Activated naive CD4-positive, alpha-beta T cell treated with anti-CD3 and anti-CD28 coated beads for 36 hours (primary cell): ENCODE data around the gene EMILIN3. TPM values are rescaled to one million over a fixed set of nuclear protein-coding genes. Genes with fewer than 3 reads are reported as not detected.
A peak's percentile ranks its signal among the peaks of the same experiment; 100 is the strongest.

Experiments
- CTCF ChIA-PET: fragments of 350-600 bp; sonication (Branson Sonifier 250); formaldehyde crosslinking; loops from one replicate; lab custom pipeline; 2021; ENCODE audit warnings: antibody characterized with exemption; lab: Charles Lee
- DNase-seq: peaks from one replicate; pipeline ENCODE4 v3.0.0-alpha.2; 2020
- H3K27ac Mint-ChIP-seq: one replicate; pipeline ENCODE4 v1.8.0; 2021; ENCODE audit warnings: mild to moderate bottlenecking, mixed read lengths
- H3K27me3 Mint-ChIP-seq: one replicate; pipeline ENCODE4 v1.8.0; 2021; ENCODE audit warnings: low read depth, mixed read lengths
- H3K36me3 Mint-ChIP-seq: one replicate; pipeline ENCODE4 v1.8.0; 2021; ENCODE audit warnings: low read depth, mixed read lengths
- H3K4me1 Mint-ChIP-seq: one replicate; pipeline ENCODE4 v1.8.0; 2021; ENCODE audit warnings: low read depth, mixed read lengths
- H3K4me3 Mint-ChIP-seq: one replicate; pipeline ENCODE4 v1.8.0; 2021; ENCODE audit warnings: mild to moderate bottlenecking, moderate library complexity, mixed read lengths
- H3K9me3 Mint-ChIP-seq: one replicate; pipeline ENCODE4 v1.8.0; 2021; ENCODE audit warnings: mixed read lengths
- intact Hi-C: fragments of 100-400 bp; cut with micrococcal nuclease; formaldehyde crosslinking; loops from one replicate; pipeline ENCODE4 v1.15.1; 2023
- total RNA-seq, 2 experiments: library from RNA; stranded (reverse); gene quantifications; one replicate each; pipeline ENCODE4 v1.2.3, GENCODE V29; 2021

EMILIN3 gene
- total RNA-seq, 2 experiments from 2014 or later: not detected

DNA sequence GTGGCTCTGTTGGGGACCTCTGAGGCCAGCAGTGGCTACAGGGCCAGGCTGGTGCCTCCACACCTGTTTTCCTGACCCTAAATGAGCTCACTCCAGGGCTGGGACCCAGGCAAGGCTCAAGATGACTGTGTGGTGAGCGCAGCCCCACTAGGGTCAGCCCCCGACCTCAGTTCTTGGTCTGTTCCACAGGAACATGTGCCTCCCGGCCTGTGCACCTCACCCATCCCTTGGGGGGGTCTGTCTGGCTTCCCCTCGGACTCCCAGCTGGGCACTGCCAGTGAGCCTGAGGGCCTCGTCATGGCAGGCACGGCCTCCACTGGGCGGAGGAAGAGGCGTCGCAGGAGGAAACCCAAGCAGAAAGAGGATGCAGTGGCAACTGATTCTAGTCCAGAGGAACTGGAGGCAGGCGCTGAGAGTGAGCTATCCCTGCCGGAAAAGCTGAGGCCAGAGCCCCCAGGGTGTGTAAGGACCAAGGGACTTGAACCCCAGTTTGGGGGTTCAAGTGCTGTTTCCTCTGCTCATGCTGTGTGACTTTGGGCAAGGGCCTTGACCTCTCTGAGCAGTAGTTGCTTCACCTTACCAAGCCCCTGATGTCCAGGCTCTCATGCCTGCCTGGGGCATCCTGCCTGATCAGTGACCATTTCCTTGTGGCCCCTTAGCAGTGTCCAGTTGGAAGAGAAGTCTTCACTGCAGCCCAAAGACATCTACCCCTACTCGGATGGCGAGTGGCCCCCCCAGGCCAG, 18.0 kb downstream of the EMILIN3 start:
- Mint-ChIP-seq H3K27me3 (no peaks in the 10 kb centered on the region), H3K9me3 (no peaks in the 10 kb centered on the region), H3K36me3 (no peaks in the 10 kb centered on the region), H3K27ac (no peak overlapping the region), H3K4me1 (no peaks in the 10 kb centered on the region), H3K4me3 (no peak overlapping the region)
- CTCF ChIA-PET: interaction anchor here (0.6 kb wide), 1 partner anchor 9 kb away, joined by 3 read pairs; no protein-coding TSS in a partner anchor
- intact Hi-C loops: loop anchor here (10.0 kb wide), 1 partner anchor 266 kb away; the partner anchor contains the start of gene CHD6
- no peak for DNase-seq

DNA sequence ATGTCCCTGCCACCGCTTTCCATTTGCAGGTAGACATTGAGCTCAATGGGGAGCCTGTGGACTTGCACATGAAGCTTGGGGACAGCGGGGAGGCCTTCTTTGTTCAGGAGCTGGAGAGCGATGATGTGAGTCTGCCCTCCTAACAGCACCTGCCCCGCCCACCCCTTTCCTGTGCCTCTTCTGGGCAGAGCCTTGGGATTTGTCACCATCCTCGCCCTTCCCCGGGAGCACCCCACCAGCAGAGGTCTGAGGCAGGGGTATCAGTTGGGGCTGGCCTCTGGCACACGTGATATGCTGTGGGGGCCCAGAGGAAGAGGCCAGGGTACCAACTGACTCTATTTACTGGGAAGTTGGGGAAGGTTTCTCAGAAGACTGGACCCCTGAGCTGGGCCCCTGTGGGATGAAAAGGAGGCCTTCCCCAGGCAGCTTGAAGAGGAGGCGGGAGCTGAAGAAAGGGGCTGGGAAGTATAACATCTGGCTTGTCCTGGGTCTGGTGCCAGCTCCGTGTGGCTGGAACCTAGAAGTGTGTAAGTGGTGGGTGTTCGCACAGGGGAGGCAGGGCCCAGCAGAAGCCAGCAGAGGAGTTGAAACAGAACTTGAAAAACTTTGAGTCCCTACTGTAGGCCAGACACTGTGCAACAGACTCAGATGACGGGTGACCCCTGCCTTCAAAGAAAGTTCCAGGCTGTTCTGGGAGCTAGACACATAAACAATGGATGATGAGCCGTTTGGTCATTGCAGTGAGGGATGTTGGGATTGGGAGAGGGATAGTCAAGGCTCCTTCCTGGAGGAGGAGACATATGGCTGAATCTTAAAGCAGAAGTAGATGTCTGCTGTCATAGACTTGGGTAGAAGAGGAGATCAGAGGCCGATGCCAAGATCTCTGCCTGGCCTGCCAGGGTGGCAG, 18.8 kb downstream of the EMILIN3 start:
- no peaks in the 10 kb centered on the region for H3K27me3 Mint-ChIP-seq
- H3K27ac Mint-ChIP-seq: no peak overlapping the region
- H3K4me3 Mint-ChIP-seq: no peak overlapping the region
- no peak for DNase-seq
- CTCF ChIA-PET: interaction anchor here (0.6 kb wide), 1 partner anchor 8 kb away, joined by 3 read pairs; no protein-coding TSS in a partner anchor
- intact Hi-C loops: loop anchor here (10.0 kb wide), 1 partner anchor 267 kb away; the partner anchor contains the start of gene CHD6
- no peaks in the 10 kb centered on the region for H3K36me3 Mint-ChIP-seq
- no peaks in the 10 kb centered on the region for H3K9me3 Mint-ChIP-seq
- no peaks in the 10 kb centered on the region for H3K4me1 Mint-ChIP-seq

DNA sequence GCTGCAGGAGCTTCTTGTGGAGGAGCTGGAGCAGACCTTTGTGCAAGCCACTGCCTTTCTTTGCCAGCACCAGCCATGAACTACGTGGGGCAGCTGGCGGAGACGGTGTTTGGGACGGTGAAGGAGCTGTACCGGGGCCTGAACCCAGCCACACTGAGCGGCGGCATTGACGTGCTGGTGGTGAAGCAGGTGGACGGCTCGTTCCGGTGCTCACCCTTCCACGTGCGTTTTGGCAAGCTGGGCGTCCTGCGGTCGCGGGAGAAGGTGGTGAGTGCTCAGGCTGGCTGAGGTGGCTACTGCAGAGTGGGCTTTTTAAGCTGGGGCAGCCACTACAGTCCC, 20.9 kb downstream of the EMILIN3 start:
- Mint-ChIP-seq H3K4me3 (no peak overlapping the region), H3K27ac (no peak overlapping the region), H3K9me3 (no peaks in the 10 kb centered on the region), H3K4me1 (no peaks in the 10 kb centered on the region), H3K36me3 (no peaks in the 10 kb centered on the region), H3K27me3 (no peaks in the 10 kb centered on the region)
- intact Hi-C loops: loop anchor here (10.0 kb wide), 1 partner anchor 269 kb away; the partner anchor contains the start of gene CHD6
- no peak for DNase-seq
- CTCF ChIA-PET: interaction anchor here (1.6 kb wide), 1 partner anchor 11 kb away, joined by 3 read pairs; no protein-coding TSS in a partner anchor

DNA sequence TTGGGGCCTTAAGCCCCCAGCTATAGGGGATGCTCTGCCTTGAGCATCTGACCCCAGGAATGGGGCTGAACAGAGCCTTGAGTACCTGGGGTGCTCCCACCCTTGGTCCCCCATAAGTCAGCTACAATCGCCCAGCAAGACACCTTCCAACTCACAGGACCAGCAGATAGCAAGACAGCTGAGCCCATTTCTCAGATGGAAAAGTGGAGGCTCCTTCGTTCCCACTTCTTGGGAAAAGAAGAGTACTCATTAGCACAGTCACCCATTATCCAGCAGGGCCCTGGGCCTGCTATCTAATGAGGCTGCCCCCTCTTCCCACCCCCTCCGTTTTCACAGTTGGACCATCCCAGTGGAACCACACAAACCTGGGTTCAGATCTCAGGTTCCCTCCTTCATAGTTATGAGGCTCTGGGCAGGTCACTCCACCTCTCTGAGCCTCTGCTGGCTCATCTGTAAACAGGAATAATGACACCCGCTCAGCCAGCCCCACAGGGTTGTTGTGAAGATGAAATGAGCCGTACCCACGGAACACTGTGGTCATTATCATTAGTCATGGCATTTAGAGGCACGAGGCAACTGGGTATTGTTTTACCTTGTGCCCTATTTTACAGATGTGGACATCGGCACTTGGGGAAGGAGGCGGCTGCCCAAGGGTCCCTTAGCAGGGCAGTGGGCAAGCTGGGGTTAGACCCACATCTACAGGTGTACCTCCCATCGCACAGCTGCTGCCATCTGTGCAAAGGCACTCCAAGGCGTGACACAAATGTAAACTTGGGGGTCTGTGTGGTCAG, 21.5 kb downstream of the EMILIN3 start:
- intact Hi-C loops: loop anchor here (5.0 to 10.0 kb wide), 3 partner anchors 98 to 353 kb away; partner anchors contain the start of gene CHD6
- Mint-ChIP-seq H3K27me3 (no peaks in the 10 kb centered on the region), H3K4me3 (no peak overlapping the region)

DNA sequence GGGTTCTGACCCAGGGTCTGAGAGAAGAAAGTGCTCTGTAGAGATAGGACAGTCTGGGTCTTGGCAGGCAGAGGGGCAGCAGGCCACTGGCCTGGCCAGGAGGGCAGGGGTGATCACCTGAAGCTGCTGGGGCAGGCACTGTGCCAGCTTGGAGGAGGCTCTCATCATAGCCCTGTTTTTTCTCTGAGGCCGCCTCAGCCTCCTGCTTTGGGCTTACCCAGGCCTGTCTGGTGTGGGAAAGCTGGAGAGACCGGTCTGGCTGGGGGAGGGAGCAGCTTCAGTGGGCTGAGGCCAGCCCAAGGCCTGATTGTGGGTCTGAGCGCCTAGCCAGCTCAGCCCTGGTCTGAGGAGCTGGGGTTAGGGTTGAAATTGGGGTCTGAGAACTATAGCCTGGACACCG, 22.1 kb downstream of the EMILIN3 start:
- no peaks in the 10 kb centered on the region for H3K9me3 Mint-ChIP-seq
- H3K36me3 Mint-ChIP-seq: no peaks in the 10 kb centered on the region
- no peak overlapping the region for H3K4me3 Mint-ChIP-seq
- CTCF ChIA-PET: interaction anchor here (0.6 to 1.6 kb wide), 3 partner anchors 10 to 360 kb away, joined by 3 read pairs; no protein-coding TSS in a partner anchor
- H3K4me1 Mint-ChIP-seq: peaks cover 11% of the 10 kb centered on the region
- peaks cover 1% of the 10 kb centered on the region for H3K27me3 Mint-ChIP-seq
- intact Hi-C loops: loop anchor here (5.0 to 10.0 kb wide), 3 partner anchors 97 to 352 kb away; partner anchors contain the start of gene CHD6
- no peak for DNase-seq
- H3K27ac Mint-ChIP-seq: no peak overlapping the region

More for the DNA sequence above, 21.5 kb downstream of the EMILIN3 start:
- no peaks in the 10 kb centered on the region for H3K9me3 Mint-ChIP-seq
- no peaks in the 10 kb centered on the region for H3K36me3 Mint-ChIP-seq
- no peak for DNase-seq
- peaks cover 5% of the 10 kb centered on the region for H3K4me1 Mint-ChIP-seq
- CTCF ChIA-PET: interaction anchor here (0.6 to 1.6 kb wide), 2 partner anchors 11 to 41 kb away, joined by 3 read pairs; no protein-coding TSS in a partner anchor
- H3K27ac Mint-ChIP-seq: no peak overlapping the region

DNA sequence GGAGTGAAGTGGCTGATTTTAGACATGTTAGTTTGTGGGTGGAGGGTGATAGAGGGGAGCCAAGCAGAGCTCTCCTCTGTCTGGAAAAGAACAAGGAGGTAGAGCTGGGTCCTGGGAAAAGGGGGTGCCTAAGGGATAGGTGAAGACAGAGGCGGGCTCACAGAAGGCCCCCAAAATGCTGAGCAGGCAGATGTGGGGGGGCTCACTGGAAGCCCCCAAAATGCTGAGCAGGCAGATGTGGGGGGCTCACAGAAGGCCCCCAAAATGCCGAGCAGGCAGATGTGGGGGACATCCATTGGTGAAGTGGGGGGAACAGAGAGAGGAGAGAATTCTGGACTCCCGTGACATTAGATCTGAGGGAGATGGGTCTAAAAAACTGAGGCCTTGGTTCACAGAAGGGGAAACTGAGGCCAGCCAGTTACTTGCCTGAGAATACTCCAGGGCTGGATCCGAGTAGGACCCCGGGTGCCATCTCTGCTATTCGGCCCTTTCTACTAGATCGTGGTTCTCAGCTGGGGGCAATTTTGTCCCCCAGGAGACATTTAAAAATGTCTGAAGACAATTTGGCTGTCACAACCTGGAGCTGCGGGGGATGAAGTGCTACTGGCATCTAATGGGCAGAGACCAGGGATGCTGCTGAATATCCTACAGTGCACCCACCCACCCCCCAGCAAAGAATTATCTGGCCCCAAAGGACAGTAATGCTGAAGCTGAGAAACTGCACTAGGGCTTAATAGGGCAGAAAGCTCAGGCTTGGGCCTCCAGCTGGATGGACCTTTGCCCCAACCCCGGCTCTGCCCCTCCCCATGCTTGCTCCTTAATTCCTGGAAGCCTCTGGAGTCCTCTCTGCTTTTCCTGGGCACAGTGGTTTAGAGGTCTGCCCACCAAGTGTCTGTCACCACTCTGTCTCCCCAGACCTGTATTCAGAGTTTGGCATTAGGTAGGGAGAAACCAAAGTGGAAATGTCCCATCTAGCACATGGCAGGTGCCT, 23.8 kb downstream of the EMILIN3 start:
- Mint-ChIP-seq H3K4me3 (no peak overlapping the region), H3K27me3 (peaks cover 2% of the 10 kb centered on the region), H3K27ac (no peak overlapping the region), H3K9me3 (no peaks in the 10 kb centered on the region), H3K36me3 (no peaks in the 10 kb centered on the region), H3K4me1 (peaks cover 11% of the 10 kb centered on the region)
- CTCF ChIA-PET: interaction anchor here (0.6 to 1.8 kb wide), 4 partner anchors 84 to 375 kb away, joined by 3 to 5 read pairs (median 4); no protein-coding TSS in a partner anchor
- DNase-seq: no peak
- intact Hi-C loops: loop anchor here (5.0 to 10.0 kb wide), 3 partner anchors 95 to 350 kb away; partner anchors contain the start of gene CHD6

DNA sequence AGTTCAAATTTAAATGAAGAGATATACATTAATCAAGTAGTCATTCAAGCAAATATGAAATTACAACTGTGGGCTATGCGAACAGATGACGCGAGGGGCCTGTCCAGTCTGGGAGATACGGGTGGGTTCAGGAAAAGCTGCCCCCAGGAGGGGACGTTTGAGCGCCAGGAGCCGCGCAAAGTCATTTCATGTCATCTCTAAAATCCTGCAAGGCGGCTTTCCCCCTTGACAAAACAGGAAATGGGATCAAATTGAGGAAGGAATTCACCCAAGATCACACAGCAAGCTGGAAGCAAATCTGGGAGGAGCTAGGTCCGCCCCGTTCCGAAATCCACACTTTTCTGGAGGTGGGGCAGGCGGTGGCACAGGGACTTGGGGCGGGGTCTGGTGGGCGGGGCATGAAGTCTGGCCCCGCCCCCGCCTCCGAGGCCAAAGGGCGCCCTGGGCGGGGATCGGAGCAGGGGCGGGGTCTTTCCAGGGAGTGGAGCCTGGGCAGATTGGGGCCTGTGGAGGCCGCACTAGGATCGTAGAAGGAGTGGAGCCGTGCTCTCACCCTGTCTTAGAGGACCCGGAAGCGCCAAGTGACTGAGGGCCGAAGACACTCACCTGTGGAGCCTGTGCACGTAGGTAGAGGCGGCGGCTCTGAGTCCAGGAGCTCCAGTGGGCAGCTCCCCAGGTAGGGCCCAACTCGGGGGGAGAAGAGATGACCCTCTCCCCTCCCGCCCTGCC, 26.1 kb downstream of the EMILIN3 start, which contains the start of gene LPIN3:
Gene LPIN3 (plus strand): TSS at position 495 of the 729 bp plus-strand sequence. CDS start 4,983 bp downstream, outside the sequence.
- intact Hi-C loops: loop anchor here (1.0 to 10.0 kb wide), 10 partner anchors 11 to 372 kb away; partner anchors contain the start of genes CHD6 and ZHX3

DNA sequence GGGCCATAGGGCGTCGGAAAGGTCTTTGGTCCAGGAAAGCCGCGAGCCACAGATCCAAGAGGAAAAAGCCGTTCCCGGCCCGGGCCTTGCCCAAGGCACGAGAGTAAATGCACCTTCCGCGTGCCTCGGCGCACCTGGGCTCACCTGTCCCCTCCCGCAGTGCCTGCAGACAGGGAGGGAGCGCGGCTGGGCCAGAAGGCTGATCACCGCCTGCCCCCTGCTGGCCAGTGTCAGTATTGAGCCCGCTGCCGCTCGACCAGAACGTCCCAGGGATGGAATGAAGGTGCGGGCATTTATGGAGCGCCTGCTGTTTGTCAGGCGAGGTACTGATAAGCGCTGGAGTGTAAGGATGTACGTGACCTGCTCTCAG, 26.7 kb downstream of the EMILIN3 start:
- Mint-ChIP-seq H3K4me1 (peaks cover 11% of the 10 kb centered on the region), H3K4me3 (peak overlapping the region; percentile 73), H3K36me3 (no peaks in the 10 kb centered on the region), H3K9me3 (no peaks in the 10 kb centered on the region), H3K27me3 (peaks cover 2% of the 10 kb centered on the region), H3K27ac (no peak overlapping the region)
- intact Hi-C loops: loop anchor here (1.0 to 10.0 kb wide), 10 partner anchors 11 to 372 kb away; partner anchors contain the start of genes CHD6 and ZHX3
- CTCF ChIA-PET: interaction anchor here (0.5 to 5.1 kb wide), 29 partner anchors 7 to 371 kb away, joined by 3 to 55 read pairs (median 4); no protein-coding TSS in a partner anchor
- DNase-seq: peak; percentile 87

More for the DNA sequence above, 26.1 kb downstream of the EMILIN3 start, which contains the start of gene LPIN3:
- Mint-ChIP-seq H3K27me3 (peaks cover 2% of the 10 kb centered on the region), H3K27ac (no peak within 1 kb of the TSS), H3K9me3 (no peaks in the 10 kb centered on the region), H3K36me3 (no peaks in the 10 kb centered on the region), H3K4me1 (peaks cover 11% of the 10 kb centered on the region), H3K4me3 (peak within 1 kb of the TSS; percentile 73)
- DNase-seq: peak; percentile 72
- CTCF ChIA-PET: interaction anchor here (0.8 to 5.1 kb wide), 15 partner anchors 8 to 377 kb away, joined by 3 to 55 read pairs (median 4); no protein-coding TSS in a partner anchor

DNA sequence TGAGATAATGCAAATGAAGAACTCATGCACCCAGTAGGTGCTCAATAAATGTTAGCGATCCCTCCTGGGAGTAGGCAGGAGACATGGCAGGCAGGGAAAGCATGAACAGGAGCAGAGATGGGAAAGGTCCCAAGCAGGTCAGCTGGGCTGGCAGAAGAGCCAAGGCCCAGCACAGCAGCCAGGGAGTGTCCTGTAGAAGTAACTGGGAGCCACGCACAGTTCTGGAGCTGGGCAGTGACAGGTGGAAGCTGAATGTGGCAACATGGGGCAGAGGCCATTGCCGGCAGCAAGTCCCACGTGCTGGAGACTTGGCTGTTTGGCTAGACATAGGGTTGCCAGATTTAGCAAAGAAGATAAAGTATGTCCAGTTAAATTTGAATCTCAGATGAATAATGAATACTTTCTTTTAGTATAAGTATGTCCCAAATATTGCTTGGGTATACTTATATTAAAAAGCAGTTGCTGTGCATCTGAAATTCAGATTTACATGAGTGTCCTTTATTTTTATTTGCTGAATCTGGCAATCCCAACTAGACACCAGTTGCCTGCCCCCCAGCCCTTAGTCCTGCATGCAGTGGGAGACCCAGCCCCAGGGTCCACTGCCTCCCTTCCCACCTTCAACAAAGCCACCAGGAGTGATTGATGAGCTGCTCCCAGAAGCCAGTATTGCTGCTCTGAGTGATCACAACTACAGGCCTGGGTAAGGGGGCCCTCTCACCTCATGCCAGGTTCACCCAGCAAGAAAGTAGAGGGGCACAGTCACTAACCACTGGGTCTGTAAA, 29.7 kb downstream of the EMILIN3 start:
- intact Hi-C loops: no loop called here
- DNase-seq: no peak
- Mint-ChIP-seq H3K4me1 (peaks cover 11% of the 10 kb centered on the region), H3K4me3 (no peak overlapping the region), H3K27me3 (peaks cover 2% of the 10 kb centered on the region), H3K9me3 (no peaks in the 10 kb centered on the region), H3K27ac (no peak overlapping the region), H3K36me3 (no peaks in the 10 kb centered on the region)
- CTCF ChIA-PET: interaction anchor here (1.6 to 5.1 kb wide), 2 partner anchors 104 to 202 kb away, joined by 6 to 55 read pairs; no protein-coding TSS in a partner anchor
